Stimulated activated CD4-positive, alpha-beta T cell treated with anti-CD3 and anti-CD28 coated beads, Interleukin-12 subunit alpha, Interleukin-12 subunit beta, amount 100 ng/mL, for 48 hours (primary cell): ENCODE measurements around the gene JMJD8.

Source experiments
- DNase-seq, 3 donors: peaks; one replicate each; pipeline ENCODE4 v3.0.0-alpha.2; 2020; ENCODE audit warnings: low read depth in 2 of 3, low spot score in 1 of 3

The JMJD8 gene

GRCh38 chr16:709566-710499 is 25.7 kb upstream of the JMJD8 start:
- DNase-seq: no peak

GRCh38 chr16:708959-709358 is 24.8 kb upstream of the JMJD8 start:
- DNase-seq: no peak

DNA sequence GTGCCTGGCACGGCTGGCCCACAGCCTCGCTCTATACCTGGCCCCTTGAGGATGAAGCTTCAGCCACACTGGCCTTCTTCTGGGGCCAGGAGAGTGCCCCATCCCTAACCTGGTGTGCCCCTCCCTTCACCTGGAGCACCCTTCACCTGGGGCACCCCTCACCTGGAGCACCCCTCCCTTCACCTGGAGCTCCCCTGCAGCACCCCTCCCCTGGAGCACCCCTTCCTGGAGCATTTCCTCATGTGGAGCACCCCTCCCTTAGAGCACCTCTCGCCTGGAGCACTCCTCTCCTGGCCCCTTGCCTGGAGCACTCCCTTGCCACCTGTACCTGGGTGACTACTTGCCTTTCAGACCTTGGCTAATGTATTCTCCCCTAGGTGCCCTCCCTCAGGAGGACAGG is 23.9 kb upstream of the JMJD8 start:
- DNase-seq: no peak

GRCh38 chr16:707062-707538 is 23.0 kb upstream of the JMJD8 start:
- DNase-seq: no peak

DNA sequence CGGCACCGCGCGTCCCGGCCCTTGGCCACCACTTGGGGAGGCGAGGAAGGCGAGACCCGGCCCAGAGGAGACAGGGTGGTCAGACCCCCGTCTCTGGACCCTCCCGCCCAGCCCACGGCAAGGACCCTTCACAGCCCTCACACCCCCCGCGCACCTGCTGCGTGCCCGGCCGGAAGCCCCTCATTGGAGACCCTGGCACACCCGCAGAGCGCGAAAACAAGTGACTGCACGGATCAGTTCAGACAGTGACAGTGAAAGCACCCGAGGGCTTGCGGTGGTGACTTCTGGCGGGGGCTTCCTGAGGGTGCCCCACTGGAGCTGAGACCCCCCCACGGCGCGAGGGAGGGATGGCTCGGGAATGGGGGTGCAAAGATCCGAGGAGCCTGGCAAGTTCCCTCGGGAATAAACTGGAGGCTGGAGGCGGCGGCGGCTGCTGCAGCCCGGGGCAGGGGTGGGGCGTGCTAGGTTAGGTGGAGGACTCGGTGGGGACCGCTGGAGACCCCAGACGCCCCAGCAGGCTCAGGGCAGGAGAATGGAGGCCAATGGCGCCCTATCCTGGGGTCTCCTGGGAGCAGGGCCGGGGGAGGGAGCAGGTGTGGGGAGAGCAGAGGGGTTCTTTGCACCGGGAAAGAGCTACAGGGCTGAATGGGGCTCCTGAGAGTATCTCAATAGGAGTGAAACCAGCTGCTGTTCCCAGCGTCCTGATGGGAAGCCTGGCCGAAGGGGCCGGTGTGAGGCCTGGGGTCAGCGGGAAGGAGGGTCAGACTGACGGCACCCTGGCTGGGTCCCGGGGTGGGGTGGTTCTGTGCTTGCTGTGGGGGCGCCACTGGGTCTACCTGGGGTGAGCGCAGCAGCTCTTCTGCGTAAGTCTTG is 22.3 kb upstream of the JMJD8 start:
- no peak for DNase-seq

GRCh38 chr16:705431-706188 is 21.5 kb upstream of the JMJD8 start, which contains the start of gene FBXL16:
Gene FBXL16 (minus strand): TSS chr16:705801. CDS start chr16:697405, 8,396 bp downstream.
- DNase-seq: no peak

GRCh38 chr16:704552-705380 is 20.6 kb upstream of the JMJD8 start:
- no peak for DNase-seq

DNA sequence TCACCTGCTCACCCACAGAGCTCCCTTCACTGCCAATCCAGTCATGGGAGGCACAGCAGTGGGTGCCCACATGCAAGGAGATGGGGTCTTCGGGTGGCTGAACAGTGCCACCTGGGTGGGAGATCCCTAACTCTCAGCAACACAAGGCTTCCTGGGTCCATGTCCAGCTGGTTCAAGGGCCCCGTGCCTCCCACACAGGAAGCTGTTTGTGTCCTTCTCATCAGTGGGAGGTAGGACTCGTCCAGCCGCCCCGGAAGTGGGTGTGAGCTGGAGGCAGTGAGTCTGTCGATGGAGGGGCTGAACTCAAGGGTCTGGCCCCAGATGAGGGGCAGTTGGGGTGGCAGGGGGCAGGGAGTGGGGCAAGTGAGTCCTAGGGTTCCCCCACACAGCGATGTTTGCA is 19.9 kb upstream of the JMJD8 start:
- no peak for DNase-seq

DNA sequence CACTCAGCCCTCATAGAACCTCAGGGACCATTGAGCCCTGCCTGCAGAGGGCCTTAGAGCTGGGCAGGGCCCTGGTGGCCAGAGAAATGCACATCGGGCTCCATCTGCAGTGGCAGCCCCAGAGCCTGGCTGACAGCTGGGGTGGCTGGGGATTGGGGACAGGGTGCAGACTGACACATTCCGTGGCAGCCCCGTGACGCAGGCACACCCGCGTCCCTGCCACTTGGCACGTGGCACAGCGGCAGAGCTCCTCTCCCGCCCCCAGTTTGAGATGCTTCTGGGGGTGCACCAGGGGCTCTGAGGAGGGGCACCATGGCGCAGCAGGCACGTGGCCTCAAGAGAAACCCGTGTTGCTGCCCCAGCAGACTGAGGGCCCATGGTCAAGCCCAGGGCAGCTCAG is 19.3 kb upstream of the JMJD8 start:
- no peak for DNase-seq

- no peak for DNase-seq
Observed at GRCh38 chr16:702341-702740, 18.2 kb upstream of the JMJD8 start.

DNA sequence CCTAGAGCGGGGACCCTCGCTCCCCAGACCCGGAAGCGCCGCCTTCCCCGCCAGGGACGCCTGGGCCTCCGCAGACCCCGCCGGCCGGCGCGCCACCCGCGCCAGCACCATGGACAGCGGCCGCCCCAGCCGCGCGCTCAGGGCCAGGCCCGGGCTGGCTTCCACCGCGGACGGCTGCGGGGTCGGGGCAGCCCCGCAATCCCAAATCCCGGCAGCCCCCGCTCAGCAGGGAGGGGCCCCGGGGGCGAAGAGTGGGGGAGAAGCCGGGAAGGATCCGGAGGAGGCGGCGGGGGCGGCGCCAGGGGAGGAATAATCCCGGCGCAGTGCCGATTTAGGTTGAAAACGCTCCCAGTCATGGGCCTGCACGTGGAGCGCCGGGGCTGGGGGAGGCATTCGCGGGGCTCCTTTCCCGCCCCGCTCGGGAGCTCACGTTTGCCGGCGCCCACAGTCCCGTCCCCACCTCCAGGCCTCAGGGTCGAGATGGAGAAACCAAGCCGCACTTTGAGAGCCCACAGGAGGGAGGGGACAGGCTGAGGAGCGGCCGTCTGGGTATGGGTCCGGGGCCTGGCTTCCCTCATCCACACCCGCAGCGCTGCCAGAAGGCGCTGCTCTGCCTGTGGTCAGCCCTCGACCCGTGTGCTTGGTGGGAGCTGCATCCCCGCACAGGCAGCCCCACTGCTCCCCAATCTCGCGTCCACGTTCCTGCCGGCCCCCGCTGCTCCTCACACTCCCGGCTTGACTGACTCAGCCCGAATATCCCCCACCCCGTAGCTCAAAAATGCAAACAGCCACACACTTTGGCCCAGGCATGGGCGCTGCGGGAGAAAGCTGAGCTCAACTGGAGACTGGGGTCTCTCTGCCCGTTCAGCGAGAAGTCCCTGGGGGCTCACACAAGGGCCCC is 16.8 kb upstream of the JMJD8 start:
- no peak for DNase-seq

GRCh38 chr16:698911-699671 is 15.0 kb upstream of the JMJD8 start:
- no peak for DNase-seq

DNA sequence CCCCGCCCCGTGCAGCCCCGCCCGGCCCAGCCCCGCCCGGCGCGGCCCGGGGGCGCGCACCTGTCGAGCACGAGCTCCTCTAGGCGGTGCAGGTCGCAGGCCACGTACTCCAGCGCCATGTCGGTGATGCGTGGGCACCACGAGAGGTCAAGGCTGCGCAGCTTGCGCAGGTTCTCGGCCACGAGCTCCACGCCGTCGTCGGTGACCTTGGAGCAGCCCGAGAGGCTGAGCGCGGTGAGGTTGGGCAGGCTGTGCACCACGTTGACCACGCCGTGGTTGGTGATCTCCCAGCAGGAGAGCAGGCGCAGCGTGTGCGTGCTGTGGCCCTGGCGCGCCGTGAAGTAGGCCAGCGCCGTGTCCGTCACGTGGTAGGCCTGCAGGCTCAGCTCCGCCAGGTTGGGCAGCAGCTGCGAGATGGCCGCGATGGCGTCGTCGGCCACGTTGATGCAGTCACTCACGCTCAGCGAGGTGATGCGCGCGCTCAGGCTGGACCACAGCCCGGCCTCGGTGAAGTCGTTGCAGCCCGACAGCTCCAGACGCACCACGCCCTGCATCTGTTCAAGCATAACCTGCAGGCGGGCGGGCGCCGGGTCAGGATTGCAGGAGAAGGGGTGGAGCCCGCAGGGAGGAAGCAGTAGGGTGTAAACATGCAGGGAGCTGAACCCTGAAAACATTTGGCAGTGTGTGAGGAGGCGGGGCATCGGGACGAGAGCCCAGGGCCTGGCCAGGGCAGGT is 11.4 kb upstream of the JMJD8 start:
- peak; percentile 40 to 60 (median 53) for DNase-seq

GRCh38 chr16:694863-695354 is 10.8 kb upstream of the JMJD8 start:
- no peak for DNase-seq

GRCh38 chr16:694187-694862 is 10.2 kb upstream of the JMJD8 start:
- no peak for DNase-seq

DNA sequence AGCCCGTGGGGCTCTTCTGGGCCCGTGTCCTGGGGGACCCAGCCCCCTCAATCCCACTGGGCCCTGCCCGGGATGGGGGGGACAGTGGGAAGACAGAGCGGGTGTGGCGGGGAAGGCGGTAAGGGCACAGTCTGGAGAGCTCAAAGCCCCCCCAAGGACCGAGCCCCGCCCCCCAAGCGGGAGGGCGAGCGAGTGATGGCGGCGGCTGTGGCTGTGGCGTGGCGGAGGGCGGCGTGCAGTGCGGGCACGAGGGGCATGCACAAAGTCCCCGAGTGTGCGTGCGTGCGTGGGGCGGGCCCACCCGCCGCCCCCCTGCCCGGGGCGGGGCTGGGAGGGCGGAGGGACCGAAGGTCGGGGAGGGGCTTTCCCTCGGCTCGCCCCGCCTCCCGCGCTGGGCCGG is 9.6 kb upstream of the JMJD8 start:
- DNase-seq: no peak

GRCh38 chr16:693364-693763 is 9.2 kb upstream of the JMJD8 start:
- no peak for DNase-seq
